K562 (cell line): ENCODE results near the gene BUB3. TPM values are rescaled to one million over a fixed set of nuclear protein-coding genes. Genes with fewer than 3 reads are reported as not detected.

Experiments used
- ATF6 ChIP-seq: sonication (generic); formaldehyde crosslinking; IDR thresholded peaks from 2 replicates; pipeline ENCODE4 v1.4.0; 2020; ENCODE audit warnings: mild to moderate bottlenecking, missing genetic modification reagents
- E2F4 ChIP-seq: sonication (generic); formaldehyde crosslinking; IDR thresholded peaks from 2 replicates; pipeline ENCODE4 v1.8.0; 2022; ENCODE audit warnings: mild to moderate bottlenecking, low read depth, missing genetic modification reagents
- LEF1 ChIP-seq: fragments of 450-650 bp; IDR thresholded peaks from 2 replicates; pipeline ENCODE4 v1.6.1; 2016; ENCODE audit warnings: mild to moderate bottlenecking
- MECOM ChIP-seq: fragments of 250-450 bp; sonication (Bioruptor Pico); IDR thresholded peaks from 2 replicates; pipeline ENCODE4 v1.8.0; 2022; ENCODE audit warnings: inconsistent platforms
- MTF1 ChIP-seq: fragments of 250-450 bp; sonication (Bioruptor Pico); IDR thresholded peaks from 2 replicates; pipeline ENCODE4 v1.9.0; 2021; ENCODE audit warnings: moderate library complexity, mild to moderate bottlenecking, inconsistent platforms, borderline replicate concordance
- NEUROD1 ChIP-seq: fragments of 150-350 bp; IDR thresholded peaks from 2 replicates; pipeline ENCODE4 v1.6.1; 2014; ENCODE audit warnings: borderline replicate concordance, low read length, low read depth; ENCODE audit not compliant: partially characterized antibody
- PCBP1 ChIP-seq: fragments of 200-400 bp; formaldehyde crosslinking; IDR thresholded peaks from 2 replicates; pipeline ENCODE4 v1.6.1; 2018; ENCODE audit warnings: mild to moderate bottlenecking, low read depth, low read length; ENCODE audit not compliant: poor library complexity, severe bottlenecking
- RBBP5 ChIP-seq: fragments of 200-600 bp; sonication (generic); IDR thresholded peaks from 2 replicates; pipeline ENCODE4 v1.6.1; 2012; ENCODE audit warnings: borderline replicate concordance, mild to moderate bottlenecking, low read length, control low read depth, inconsistent platforms; ENCODE audit not compliant: insufficient read depth, poor library complexity, severe bottlenecking
- SMAD4 ChIP-seq: fragments of 250-450 bp; sonication (Bioruptor Pico); conservative IDR thresholded peaks from 2 replicates; pipeline ENCODE4 v1.8.0; 2021; ENCODE audit warnings: inconsistent platforms, mild to moderate bottlenecking, moderate library complexity
- ZNF586 ChIP-seq: fragments of 450-650 bp; formaldehyde crosslinking; conservative IDR thresholded peaks from 2 replicates; pipeline ENCODE4 v1.4.0; 2020; ENCODE audit warnings: mild to moderate bottlenecking, moderate library complexity
- polyA plus RNA-seq, 8 experiments: library from polyadenylated mRNA; depleted of rRNA in 4 of 8; stranded (reverse) in 5 of 8; unstranded in 3 of 8; fragments of >200 nt; fragmentation: Nextera tagmentation in 2 of 8; fragmentation: Illumina TruSeq in 1 of 8; extraction: Ambion mirVana in 2 of 8; extraction: Trizol in 1 of 8; gene quantifications; 2 replicates each; pipeline versions ENCODE4 v1.2.1 to v1.2.3, GENCODE V29; 2011 to 2014; ENCODE audit warnings: inconsistent platforms in 1 of 8, missing spikeins in 1 of 8
- total RNA-seq, 7 experiments: library from RNA; depleted of rRNA in 6 of 7; stranded (reverse); fragments of >200 nt in 6 of 7; fragmentation: Illumina TruSeq in 2 of 7; extraction: Trizol in 2 of 7; gene quantifications; 2 replicates each; pipeline versions ENCODE4 v1.2.1 to v1.2.3, GENCODE V29; 2011 to 2021; ENCODE audit warnings: low replicate concordance in 1 of 7
- TF ChIP-seq, protein P1 (sequence below), 2 experiments: fragments of 450-650 bp in 1 of 2; sonication (generic) in 1 of 2; formaldehyde crosslinking in 1 of 2; IDR thresholded peaks; 2 replicates each; pipeline versions ENCODE4 v1.7.1 to v1.9.0; 2016 to 2022; ENCODE audit warnings: inconsistent platforms in 1 of 2, mild to moderate bottlenecking in 1 of 2, missing genetic modification reagents in 1 of 2
- TF ChIP-seq, protein P2 (sequence below): sonication (generic); formaldehyde crosslinking; IDR thresholded peaks from 2 replicates; pipeline ENCODE4 v1.9.0; 2022; ENCODE audit warnings: mild to moderate bottlenecking, missing genetic modification reagents
- TF ChIP-seq, protein P3 (sequence below): fragments of 250-450 bp; sonication (Bioruptor Pico); IDR thresholded peaks from 2 replicates; pipeline ENCODE4 v1.9.0; 2021; ENCODE audit warnings: mild to moderate bottlenecking

The BUB3 gene
- total and polyA plus RNA-seq, 9 of the 15 experiments (the other 6 are each of a cell fraction or from before 2014, with no cell fraction given): 167 to 761 (median 225) TPM

GRCh38 chr10:123154092-123154710, at the start of gene BUB3 (continued):
- TF ChIP-seq, protein P1, sequence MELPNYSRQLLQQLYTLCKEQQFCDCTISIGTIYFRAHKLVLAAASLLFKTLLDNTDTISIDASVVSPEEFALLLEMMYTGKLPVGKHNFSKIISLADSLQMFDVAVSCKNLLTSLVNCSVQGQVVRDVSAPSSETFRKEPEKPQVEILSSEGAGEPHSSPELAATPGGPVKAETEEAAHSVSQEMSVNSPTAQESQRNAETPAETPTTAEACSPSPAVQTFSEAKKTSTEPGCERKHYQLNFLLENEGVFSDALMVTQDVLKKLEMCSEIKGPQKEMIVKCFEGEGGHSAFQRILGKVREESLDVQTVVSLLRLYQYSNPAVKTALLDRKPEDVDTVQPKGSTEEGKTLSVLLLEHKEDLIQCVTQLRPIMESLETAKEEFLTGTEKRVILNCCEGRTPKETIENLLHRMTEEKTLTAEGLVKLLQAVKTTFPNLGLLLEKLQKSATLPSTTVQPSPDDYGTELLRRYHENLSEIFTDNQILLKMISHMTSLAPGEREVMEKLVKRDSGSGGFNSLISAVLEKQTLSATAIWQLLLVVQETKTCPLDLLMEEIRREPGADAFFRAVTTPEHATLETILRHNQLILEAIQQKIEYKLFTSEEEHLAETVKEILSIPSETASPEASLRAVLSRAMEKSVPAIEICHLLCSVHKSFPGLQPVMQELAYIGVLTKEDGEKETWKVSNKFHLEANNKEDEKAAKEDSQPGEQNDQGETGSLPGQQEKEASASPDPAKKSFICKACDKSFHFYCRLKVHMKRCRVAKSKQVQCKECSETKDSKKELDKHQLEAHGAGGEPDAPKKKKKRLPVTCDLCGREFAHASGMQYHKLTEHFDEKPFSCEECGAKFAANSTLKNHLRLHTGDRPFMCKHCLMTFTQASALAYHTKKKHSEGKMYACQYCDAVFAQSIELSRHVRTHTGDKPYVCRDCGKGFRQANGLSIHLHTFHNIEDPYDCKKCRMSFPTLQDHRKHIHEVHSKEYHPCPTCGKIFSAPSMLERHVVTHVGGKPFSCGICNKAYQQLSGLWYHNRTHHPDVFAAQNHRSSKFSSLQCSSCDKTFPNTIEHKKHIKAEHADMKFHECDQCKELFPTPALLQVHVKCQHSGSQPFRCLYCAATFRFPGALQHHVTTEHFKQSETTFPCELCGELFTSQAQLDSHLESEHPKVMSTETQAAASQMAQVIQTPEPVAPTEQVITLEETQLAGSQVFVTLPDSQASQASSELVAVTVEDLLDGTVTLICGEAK (IDR thresholded peaks at IDR 0.05): peak; percentile 94
- TF ChIP-seq, protein P1 (CRISPR knock-in tag; IDR thresholded peaks at IDR 0.05): no peak
- TF ChIP-seq PCBP1 (no peak), ATF6 (CRISPR knock-in tag) (no peak), E2F4 (CRISPR knock-in tag) (peak; percentile 73; the same call in 1 of the 2 replicates), RBBP5 (peak; percentile 72), MECOM (CRISPR knock-in tag) (no peak), MTF1 (no peak), SMAD4 (CRISPR knock-in tag) (0 out of 2 replicates have a peak, but pooled peaks have one; percentile 12), LEF1 (no peak), ZNF586 (CRISPR knock-in tag) (no peak), NEUROD1 (peak; percentile 60)
- TF ChIP-seq, protein P2, sequence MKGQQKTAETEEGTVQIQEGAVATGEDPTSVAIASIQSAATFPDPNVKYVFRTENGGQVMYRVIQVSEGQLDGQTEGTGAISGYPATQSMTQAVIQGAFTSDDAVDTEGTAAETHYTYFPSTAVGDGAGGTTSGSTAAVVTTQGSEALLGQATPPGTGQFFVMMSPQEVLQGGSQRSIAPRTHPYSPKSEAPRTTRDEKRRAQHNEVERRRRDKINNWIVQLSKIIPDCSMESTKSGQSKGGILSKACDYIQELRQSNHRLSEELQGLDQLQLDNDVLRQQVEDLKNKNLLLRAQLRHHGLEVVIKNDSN (CRISPR knock-in tag): peak; percentile 98
- TF ChIP-seq, protein P3, sequence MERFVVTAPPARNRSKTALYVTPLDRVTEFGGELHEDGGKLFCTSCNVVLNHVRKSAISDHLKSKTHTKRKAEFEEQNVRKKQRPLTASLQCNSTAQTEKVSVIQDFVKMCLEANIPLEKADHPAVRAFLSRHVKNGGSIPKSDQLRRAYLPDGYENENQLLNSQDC: no peak
